Stomach smooth muscle (tissue), 2 donors: ENCODE measurements around the gene MMP27.

Experiments
- H3K27ac ChIP-seq: one replicate; pipeline ENCODE4 v1.7.0; 2013; ENCODE audit warnings: mild to moderate bottlenecking, low read length, inconsistent platforms
- H3K27me3 ChIP-seq, 2 donors: one replicate each; pipeline ENCODE4 v1.7.0; 2013; ENCODE audit warnings: low read length in 2 of 2; ENCODE audit not compliant: insufficient read depth in 2 of 2, control insufficient read depth in 1 of 2
- H3K36me3 ChIP-seq, 2 donors: one replicate each; pipeline ENCODE4 v1.7.0; 2013; ENCODE audit warnings: low read length in 2 of 2; ENCODE audit not compliant: control insufficient read depth in 2 of 2, insufficient read depth in 2 of 2
- H3K4me1 ChIP-seq: one replicate; pipeline ENCODE4 v1.7.0; 2013; ENCODE audit warnings: low read length; ENCODE audit not compliant: control insufficient read depth, insufficient read depth
- H3K4me3 ChIP-seq, 2 donors: one replicate each; pipeline ENCODE4 v1.7.0; 2013; ENCODE audit warnings: low read length in 2 of 2
- H3K9ac ChIP-seq, 2 donors: one replicate each; pipeline ENCODE4 v1.7.0; 2013; ENCODE audit warnings: low read length in 2 of 2, mild to moderate bottlenecking in 1 of 2
- H3K9me3 ChIP-seq, 2 donors: one replicate each; pipeline ENCODE4 v1.7.0; 2013; ENCODE audit warnings: low read length in 2 of 2; ENCODE audit not compliant: control insufficient read depth in 2 of 2
- donor health status: healthy.
- donor health status: Pancreatic carcinoma.

The MMP27 gene

GRCh38 chr11:102724904-102725500 is 19.4 kb upstream of the MMP27 start, which contains the start of gene MMP8:
MMP8 (minus strand) TSS chr11:102724954; CDS start chr11:102724855, 99 bp downstream.
- Histone ChIP-seq H3K4me3 (no peak within 1 kb of the TSS), H3K9ac (no peak within 1 kb of the TSS), H3K27ac (no peak within 1 kb of the TSS), H3K9me3 (peaks cover 0 to 2% of the 10 kb centered on the region in 2 donors), H3K27me3 (no peaks in the 10 kb centered on the region), H3K36me3 (no peaks in the 10 kb centered on the region), H3K4me1 (no peaks in the 10 kb centered on the region)

GRCh38 chr11:102722821-102723220 is 17.3 kb upstream of the MMP27 start:
- Histone ChIP-seq H3K27me3 (no peaks in the 10 kb centered on the region), H3K36me3 (no peaks in the 10 kb centered on the region), H3K27ac (no peak overlapping the region), H3K4me1 (no peaks in the 10 kb centered on the region), H3K4me3 (no peak overlapping the region), H3K9ac (no peak overlapping the region), H3K9me3 (peaks cover 0 to 2% of the 10 kb centered on the region in 2 donors)

GRCh38 chr11:102719620-102720277 is 14.2 kb upstream of the MMP27 start:
- Histone ChIP-seq H3K4me3 (no peak overlapping the region), H3K36me3 (no peaks in the 10 kb centered on the region), H3K27me3 (peaks cover 0 to 3% of the 10 kb centered on the region in 2 donors), H3K4me1 (no peaks in the 10 kb centered on the region), H3K9me3 (peaks cover 0 to 2% of the 10 kb centered on the region in 2 donors), H3K27ac (no peak overlapping the region), H3K9ac (no peak overlapping the region)

- Histone ChIP-seq H3K4me3 (no peak overlapping the region), H3K9ac (no peak overlapping the region), H3K27me3 (peaks cover 0 to 3% of the 10 kb centered on the region in 2 donors), H3K36me3 (no peaks in the 10 kb centered on the region), H3K27ac (no peak overlapping the region), H3K9me3 (no peaks in the 10 kb centered on the region), H3K4me1 (no peaks in the 10 kb centered on the region)
Measured at GRCh38 chr11:102717280-102717679, 11.7 kb upstream of the MMP27 start.

GRCh38 chr11:102716527-102716926 is 11.0 kb upstream of the MMP27 start:
- H3K9ac ChIP-seq: no peak overlapping the region
- H3K27me3 ChIP-seq: peaks cover 0 to 3% of the 10 kb centered on the region in 2 donors
- H3K9me3 ChIP-seq: no peaks in the 10 kb centered on the region
- no peak overlapping the region for H3K27ac ChIP-seq
- H3K4me1 ChIP-seq: no peaks in the 10 kb centered on the region
- no peak overlapping the region for H3K4me3 ChIP-seq
- H3K36me3 ChIP-seq: no peaks in the 10 kb centered on the region

DNA sequence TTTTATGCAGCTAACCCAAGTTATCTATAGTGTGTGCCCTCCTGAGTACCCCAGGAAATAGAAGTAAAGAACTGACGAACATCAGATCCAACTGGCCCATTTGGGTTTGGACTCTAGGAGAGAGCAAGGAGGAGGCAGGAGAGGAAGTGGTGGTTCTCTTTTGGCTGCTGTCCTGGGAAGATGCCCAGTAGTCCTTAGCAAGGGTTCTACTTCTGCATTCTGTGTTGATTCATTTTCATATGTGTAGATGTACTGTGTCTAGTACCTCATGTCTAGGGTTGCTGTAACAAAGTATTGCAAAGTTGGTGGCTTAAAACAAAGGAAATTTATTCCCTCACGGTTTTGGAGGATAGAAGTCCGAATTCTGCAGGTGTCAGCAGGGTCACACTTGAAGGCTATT is 6.6 kb upstream of the MMP27 start:
- H3K4me1 ChIP-seq: no peaks in the 10 kb centered on the region
- peaks cover 0 to 3% of the 10 kb centered on the region in 2 donors for H3K27me3 ChIP-seq
- no peaks in the 10 kb centered on the region for H3K36me3 ChIP-seq
- H3K4me3 ChIP-seq: no peak overlapping the region
- H3K9ac ChIP-seq: no peak overlapping the region
- H3K27ac ChIP-seq: no peak overlapping the region
- H3K9me3 ChIP-seq: no peaks in the 10 kb centered on the region

DNA sequence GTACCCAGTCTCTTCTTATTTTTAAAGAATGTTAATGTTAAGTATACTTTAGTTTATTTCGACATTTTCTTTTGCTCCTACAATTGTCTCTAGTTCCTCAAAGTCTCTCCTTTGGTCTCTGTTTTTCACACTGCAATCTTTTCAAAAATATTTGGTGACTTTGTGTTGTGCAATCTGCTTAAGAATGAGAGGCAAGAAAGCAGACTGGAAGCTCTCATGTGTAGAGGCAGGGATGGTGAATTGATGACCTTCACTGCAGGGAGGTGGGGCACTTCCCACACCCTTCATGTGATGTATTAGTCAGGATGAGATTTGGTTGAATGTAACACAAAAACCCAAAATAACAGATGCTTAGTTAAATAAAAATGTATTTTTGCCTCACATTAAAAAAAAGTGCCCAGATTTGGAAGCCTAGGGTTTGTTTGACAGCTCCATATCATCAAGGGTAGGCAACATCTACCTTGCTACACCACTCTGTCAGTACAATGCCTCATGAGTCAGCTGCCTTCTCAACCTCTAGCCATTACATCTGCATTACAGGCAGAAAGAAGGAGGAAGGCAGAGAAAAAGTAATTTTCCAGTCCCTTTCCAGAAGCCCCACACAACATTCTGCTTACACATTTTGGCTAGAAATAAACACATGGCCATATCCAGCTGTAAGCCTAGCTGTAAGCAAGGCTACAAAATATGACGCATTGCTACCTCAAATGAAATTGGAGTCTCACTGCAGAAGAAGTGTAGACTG is 3.8 kb upstream of the MMP27 start:
- Histone ChIP-seq H3K9me3 (no peaks in the 10 kb centered on the region), H3K36me3 (no peaks in the 10 kb centered on the region), H3K4me1 (no peaks in the 10 kb centered on the region), H3K4me3 (no peak overlapping the region), H3K27ac (no peak overlapping the region), H3K27me3 (no peaks in the 10 kb centered on the region), H3K9ac (no peak overlapping the region)

- no peaks in the 10 kb centered on the region for H3K27me3 ChIP-seq
- H3K36me3 ChIP-seq: no peaks in the 10 kb centered on the region
- no peak overlapping the region for H3K9ac ChIP-seq
- H3K27ac ChIP-seq: no peak overlapping the region
- H3K4me1 ChIP-seq: no peaks in the 10 kb centered on the region
- H3K4me3 ChIP-seq: no peak overlapping the region
- H3K9me3 ChIP-seq: no peaks in the 10 kb centered on the region
Measured at GRCh38 chr11:102708654-102709053, 3.1 kb upstream of the MMP27 start.

DNA sequence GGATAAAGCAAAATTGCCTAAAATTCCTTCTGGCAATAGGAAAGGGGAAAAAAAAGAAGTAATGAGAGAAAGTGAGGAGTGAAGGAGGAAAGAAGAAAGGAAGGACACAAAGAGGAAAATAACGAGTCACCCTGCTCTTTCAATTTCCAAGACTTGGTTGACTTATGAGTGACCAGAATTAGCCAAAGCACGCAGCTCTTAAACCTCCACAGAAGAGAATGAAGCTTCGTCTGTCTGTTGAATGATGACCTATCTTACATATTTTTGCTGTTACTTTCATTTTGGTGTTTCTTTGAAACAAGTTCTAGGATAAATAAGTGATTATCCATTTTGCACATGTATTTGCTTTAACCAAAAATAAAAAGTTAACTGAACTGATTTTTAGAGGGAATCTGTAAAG is 728 bp downstream of the MMP27 start:
- no peaks in the 10 kb centered on the region for H3K36me3 ChIP-seq
- no peak overlapping the region for H3K9ac ChIP-seq
- no peak overlapping the region for H3K27ac ChIP-seq
- no peak overlapping the region for H3K4me3 ChIP-seq
- H3K27me3 ChIP-seq: no peaks in the 10 kb centered on the region
- no peaks in the 10 kb centered on the region for H3K9me3 ChIP-seq
- H3K4me1 ChIP-seq: no peaks in the 10 kb centered on the region

DNA sequence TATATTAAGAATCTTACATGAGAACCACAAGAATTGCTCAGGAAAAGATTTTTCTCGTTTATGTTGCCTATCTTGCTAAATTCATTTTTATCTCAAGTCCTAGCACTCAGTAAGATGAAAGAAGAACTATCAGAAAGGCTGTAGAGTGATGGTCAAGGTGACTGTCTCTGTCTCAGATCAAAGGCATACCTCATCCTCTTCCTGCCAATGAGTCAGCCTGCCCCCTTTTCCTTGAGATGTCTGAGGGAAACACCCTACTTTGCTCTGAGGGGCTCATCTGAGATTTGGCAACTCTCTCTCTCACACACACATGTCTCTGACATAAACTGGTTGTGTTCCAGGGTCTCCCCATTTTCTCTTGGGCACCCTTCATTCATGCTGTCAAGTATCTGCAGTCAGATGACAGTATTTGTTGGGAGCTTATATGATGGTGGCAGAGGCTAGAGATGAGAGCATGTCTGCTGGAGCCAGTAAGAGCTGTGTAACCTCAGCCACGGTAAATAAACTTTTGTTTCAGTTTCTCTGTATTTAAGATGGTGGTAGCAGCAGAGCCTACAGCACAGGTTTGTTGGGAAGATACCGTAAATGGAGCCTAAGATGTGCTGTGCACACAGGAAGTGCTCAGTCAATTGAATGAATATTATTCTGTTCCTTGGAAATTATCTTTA is 1.6 kb downstream of the MMP27 start:
- Histone ChIP-seq H3K27me3 (no peaks in the 10 kb centered on the region), H3K27ac (no peak overlapping the region), H3K4me1 (no peaks in the 10 kb centered on the region), H3K9ac (no peak overlapping the region), H3K4me3 (no peak overlapping the region), H3K9me3 (no peaks in the 10 kb centered on the region), H3K36me3 (no peaks in the 10 kb centered on the region)
